H9 (cell line): ENCODE results near the gene TRABD2B. TPM values are rescaled to one million over a fixed set of nuclear protein-coding genes. Genes with fewer than 3 reads are reported as not detected.

ENCODE experiments used
- DNase-seq: peaks from one replicate; pipeline ENCODE4 v3.0.0-alpha.2; 2017
- H2AFZ ChIP-seq: one replicate; pipeline ENCODE4 v1.6.1; 2013; ENCODE audit warnings: mild to moderate bottlenecking, low read length, control low read depth, moderate library complexity
- H2AK5ac ChIP-seq: 2 replicates; pipeline ENCODE4 v1.6.1; 2013; ENCODE audit warnings: low read length, control low read depth, mixed read lengths; ENCODE audit not compliant: insufficient read length
- H2BK120ac ChIP-seq: one replicate; pipeline ENCODE4 v1.6.1; 2013; ENCODE audit warnings: low read depth, mild to moderate bottlenecking, low read length, control low read depth, inconsistent platforms; ENCODE audit not compliant: poor library complexity, severe bottlenecking
- H2BK12ac ChIP-seq: 2 replicates; pipeline ENCODE4 v1.6.1; 2013; ENCODE audit warnings: low read length, control low read depth, mixed read lengths, low read depth; ENCODE audit not compliant: insufficient read length
- H2BK15ac ChIP-seq: 2 replicates; pipeline ENCODE4 v1.6.1; 2013; ENCODE audit warnings: low read depth, low read length, control low read depth
- H2BK20ac ChIP-seq: one replicate; pipeline ENCODE4 v1.6.1; 2013; ENCODE audit warnings: low read depth, mild to moderate bottlenecking, low read length, control low read depth, inconsistent platforms; ENCODE audit not compliant: poor library complexity, severe bottlenecking
- H2BK5ac ChIP-seq: 2 replicates; pipeline ENCODE4 v1.6.1; 2013; ENCODE audit warnings: low read length, control low read depth, mixed read lengths; ENCODE audit not compliant: insufficient read length
- H3K14ac ChIP-seq: 2 replicates; pipeline ENCODE4 v1.6.1; 2013; ENCODE audit warnings: low read length, control low read depth; ENCODE audit not compliant: insufficient read depth
- H3K18ac ChIP-seq: 2 replicates; pipeline ENCODE4 v1.6.1; 2013; ENCODE audit warnings: low read depth, mild to moderate bottlenecking, mixed read lengths, low read length, control low read depth; ENCODE audit not compliant: insufficient read length
- H3K23ac ChIP-seq: 2 replicates; pipeline ENCODE4 v1.6.1; 2013; ENCODE audit warnings: low read length, control low read depth, mixed read lengths, low read depth; ENCODE audit not compliant: insufficient read length
- H3K23me2 ChIP-seq: 2 replicates; pipeline ENCODE4 v1.6.1; 2013; ENCODE audit warnings: low read depth, mild to moderate bottlenecking, mixed read lengths, low read length, control low read depth; ENCODE audit not compliant: insufficient read length, poor library complexity, severe bottlenecking
- H3K27ac ChIP-seq: 2 replicates; pipeline ENCODE4 v1.5.1; 2013; ENCODE audit warnings: low read length, control low read depth, mixed read lengths, low read depth; ENCODE audit not compliant: insufficient read length
- H3K27me3 ChIP-seq: 2 replicates; pipeline ENCODE4 v1.6.1; 2013; ENCODE audit warnings: low read length, control low read depth, inconsistent platforms; ENCODE audit not compliant: insufficient read depth
- H3K4ac ChIP-seq: 2 replicates; pipeline ENCODE4 v1.6.1; 2013; ENCODE audit warnings: low read depth, mild to moderate bottlenecking, control low read depth, inconsistent platforms, low read length, moderate library complexity
- H3K4me1 ChIP-seq: 2 replicates; pipeline ENCODE4 v1.6.1; 2013; ENCODE audit warnings: low read length, control low read depth, inconsistent platforms; ENCODE audit not compliant: insufficient read depth
- H3K4me2 ChIP-seq: 2 replicates; pipeline ENCODE4 v1.6.1; 2013; ENCODE audit warnings: low read length, control low read depth, mixed read lengths; ENCODE audit not compliant: insufficient read length, insufficient read depth
- H3K56ac ChIP-seq: 2 replicates; pipeline ENCODE4 v1.6.1; 2013; ENCODE audit warnings: low read depth, mild to moderate bottlenecking, mixed read lengths, low read length, control low read depth; ENCODE audit not compliant: insufficient read length
- H3K79me1 ChIP-seq: 2 replicates; pipeline ENCODE4 v1.6.1; 2013; ENCODE audit warnings: low read depth, mild to moderate bottlenecking, moderate library complexity, low read length, control low read depth, inconsistent platforms; ENCODE audit not compliant: insufficient read depth, poor library complexity, severe bottlenecking
- H3K79me2 ChIP-seq: 2 replicates; pipeline ENCODE4 v1.6.1; 2013; ENCODE audit warnings: low read length, control low read depth, inconsistent platforms; ENCODE audit not compliant: insufficient read depth
- H3K9ac ChIP-seq: 2 replicates; pipeline ENCODE4 v1.6.1; 2013; ENCODE audit warnings: low read length, control low read depth, mixed read lengths; ENCODE audit not compliant: insufficient read length; ENCODE audit errors: extremely low read depth
- H3K9me3 ChIP-seq: one replicate; pipeline ENCODE4 v1.6.1; 2013; ENCODE audit warnings: low read depth, low read length, inconsistent platforms; ENCODE audit not compliant: control insufficient read depth
- H3T11ph ChIP-seq: one replicate; pipeline ENCODE4 v1.6.1; 2013; ENCODE audit warnings: mild to moderate bottlenecking, low read length, control low read depth, inconsistent platforms
- H4K20me1 ChIP-seq: one replicate; pipeline ENCODE4 v1.6.1; 2013; ENCODE audit not compliant: control insufficient read depth, insufficient read length, insufficient read depth
- H4K5ac ChIP-seq: 2 replicates; pipeline ENCODE4 v1.6.1; 2013; ENCODE audit warnings: low read depth, mild to moderate bottlenecking, mixed read lengths, low read length, control low read depth; ENCODE audit not compliant: insufficient read length
- H4K8ac ChIP-seq: replicated peaks from 2 replicates; pipeline ENCODE4 v1.6.1; 2013; ENCODE audit warnings: low read length, control low read depth, mixed read lengths, low read depth; ENCODE audit not compliant: insufficient read length
- H4K91ac ChIP-seq: 2 replicates; pipeline ENCODE4 v1.6.1; 2013; ENCODE audit warnings: low read depth, mild to moderate bottlenecking, moderate library complexity, mixed read lengths, low read length, control low read depth; ENCODE audit not compliant: insufficient read length
- H3K27ac Mint-ChIP-seq, 3 experiments: 2 replicates in 2 of 3; 3 replicates in 1 of 3; pipeline ENCODE4 v1.8.0; 2020 to 2021; ENCODE audit warnings: mixed read lengths in 3 of 3, mild to moderate bottlenecking in 1 of 3, moderate library complexity in 1 of 3
- H3K27me3 Mint-ChIP-seq: 2 replicates; pipeline ENCODE4 v1.8.0; 2021; ENCODE audit warnings: low read depth, mild to moderate bottlenecking, moderate library complexity, mixed read lengths
- H3K36me3 Mint-ChIP-seq, 3 experiments: 2 replicates in 2 of 3; 3 replicates in 1 of 3; pipeline ENCODE4 v1.8.0; 2020 to 2021; ENCODE audit warnings: low read depth in 3 of 3, mixed read lengths in 3 of 3; ENCODE audit not compliant: insufficient read depth in 1 of 3
- H3K4me1 Mint-ChIP-seq, 2 experiments: 2 replicates each; pipeline ENCODE4 v1.8.0; 2020; ENCODE audit warnings: mixed read lengths in 2 of 2
- H3K4me3 Mint-ChIP-seq, 2 experiments: 2 replicates in 1 of 2; 3 replicates in 1 of 2; pipeline ENCODE4 v1.8.0; 2020 to 2021; ENCODE audit warnings: mild to moderate bottlenecking in 2 of 2, mixed read lengths in 2 of 2, moderate library complexity in 1 of 2
- H3K9me3 Mint-ChIP-seq, 2 experiments: 2 replicates in 1 of 2; 3 replicates in 1 of 2; pipeline ENCODE4 v1.8.0; 2020; ENCODE audit warnings: mild to moderate bottlenecking in 2 of 2, mixed read lengths in 2 of 2, moderate library complexity in 1 of 2
- WGBS: extraction: QIAGEN DNeasy Blood & Tissue Kit; methylation state at CpG from one replicate; pipeline ENCODE4 v1.1.7; 2013; ENCODE audit warnings: missing lambda C conversion rate, low lambda C conversion rate, mixed read lengths; ENCODE audit not compliant: insufficient read length; ENCODE audit errors: extremely low coverage; 5-methylcytosine and 5-hydroxymethylcytosine counted together
- total RNA-seq: library from RNA; stranded (reverse); gene quantifications from 2 replicates; pipeline ENCODE4 v1.2.1, GENCODE V29; 2021
- TF ChIP-seq, protein P1 (sequence below): fragments of 200-600 bp; sonication (generic); conservative IDR thresholded peaks from 3 replicates; pipeline ENCODE4 v1.8.0; 2021; ENCODE audit warnings: antibody characterized with exemption, mild to moderate bottlenecking

TRABD2B gene
- total RNA-seq, 1 experiment from 2014 or later = 2.3 TPM

DNA sequence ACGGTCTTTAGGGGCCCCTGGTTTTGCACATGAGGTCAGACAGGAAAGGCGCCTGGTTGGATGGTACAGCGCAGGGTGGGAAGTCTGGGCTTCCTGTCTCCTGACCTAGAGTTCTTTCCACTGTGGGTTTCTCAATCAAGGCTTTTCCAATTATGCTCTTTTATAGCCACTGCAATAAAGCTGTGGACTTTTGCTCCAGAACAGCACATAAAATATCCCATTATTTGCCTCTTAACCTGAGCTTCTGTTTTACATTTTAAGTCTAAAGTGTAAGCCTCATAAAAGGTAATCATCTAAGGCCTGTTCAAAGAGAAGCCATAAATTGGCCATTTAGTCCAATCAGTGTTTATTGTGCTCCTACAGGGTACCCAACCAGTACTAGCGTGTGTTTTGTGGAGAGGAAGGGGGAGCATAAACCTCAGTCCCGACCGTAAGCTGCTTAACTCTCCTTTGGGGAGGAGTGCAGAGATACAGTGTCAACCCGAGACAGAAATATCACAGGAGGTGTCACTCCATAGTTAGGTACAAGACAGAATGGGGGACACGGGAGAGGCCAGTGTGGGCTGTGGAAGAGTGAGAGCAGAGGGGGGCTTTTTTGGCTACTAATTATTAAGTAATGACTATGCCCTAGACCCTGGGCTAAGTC, 270.0 kb downstream of the TRABD2B start:
- Histone ChIP-seq H4K5ac (no peak overlapping the region), H3K27me3 (peaks cover 18% of the 10 kb centered on the region; the same call in 1 of the 2 replicates), H3K9me3 (no peaks in the 10 kb centered on the region), H3K18ac (no peak overlapping the region), H2AFZ (no peak overlapping the region), H3K14ac (no peak overlapping the region), H4K20me1 (no peaks in the 10 kb centered on the region), H2AK5ac (no peak overlapping the region), H2BK12ac (no peak overlapping the region), H3K27ac (no peak overlapping the region), H3K79me2 (no peaks in the 10 kb centered on the region), H4K91ac (no peak overlapping the region), H3T11ph (no peak overlapping the region), H2BK15ac (no peak overlapping the region), H4K8ac (no peak overlapping the region), H3K23me2 (peaks cover 7% of the 10 kb centered on the region), H3K4me2 (no peak overlapping the region), H2BK120ac (no peak overlapping the region), H3K4ac (no peak overlapping the region), H3K79me1 (no peaks in the 10 kb centered on the region), H2BK20ac (no peak overlapping the region), H3K4me1 (no peaks in the 10 kb centered on the region), H3K9ac (no peak overlapping the region), H2BK5ac (no peak overlapping the region), H3K23ac (no peak overlapping the region), H3K56ac (no peak overlapping the region)
- WGBS = no CpG with 5 or more reads among the region's 8 CpGs
- Mint-ChIP-seq H3K36me3 (no peaks in the 10 kb centered on the region), H3K27ac (no peak overlapping the region; a peak in 1 of 7 replicates), H3K4me3 (no peak overlapping the region), H3K9me3 (no peaks in the 10 kb centered on the region), H3K27me3 (peaks cover 81% of the 10 kb centered on the region), H3K4me1 (peaks cover 9 to 11% of the 10 kb centered on the region in 2 experiments)
- TF ChIP-seq, protein P1, sequence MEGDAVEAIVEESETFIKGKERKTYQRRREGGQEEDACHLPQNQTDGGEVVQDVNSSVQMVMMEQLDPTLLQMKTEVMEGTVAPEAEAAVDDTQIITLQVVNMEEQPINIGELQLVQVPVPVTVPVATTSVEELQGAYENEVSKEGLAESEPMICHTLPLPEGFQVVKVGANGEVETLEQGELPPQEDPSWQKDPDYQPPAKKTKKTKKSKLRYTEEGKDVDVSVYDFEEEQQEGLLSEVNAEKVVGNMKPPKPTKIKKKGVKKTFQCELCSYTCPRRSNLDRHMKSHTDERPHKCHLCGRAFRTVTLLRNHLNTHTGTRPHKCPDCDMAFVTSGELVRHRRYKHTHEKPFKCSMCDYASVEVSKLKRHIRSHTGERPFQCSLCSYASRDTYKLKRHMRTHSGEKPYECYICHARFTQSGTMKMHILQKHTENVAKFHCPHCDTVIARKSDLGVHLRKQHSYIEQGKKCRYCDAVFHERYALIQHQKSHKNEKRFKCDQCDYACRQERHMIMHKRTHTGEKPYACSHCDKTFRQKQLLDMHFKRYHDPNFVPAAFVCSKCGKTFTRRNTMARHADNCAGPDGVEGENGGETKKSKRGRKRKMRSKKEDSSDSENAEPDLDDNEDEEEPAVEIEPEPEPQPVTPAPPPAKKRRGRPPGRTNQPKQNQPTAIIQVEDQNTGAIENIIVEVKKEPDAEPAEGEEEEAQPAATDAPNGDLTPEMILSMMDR = no peak
- DNase-seq = no peak
